GM21528 (cell line): ENCODE results near the gene CCDC70.
"Not testable (repeated sequence)": the region's sequence is repeated elsewhere in the genome, so short reads cannot be mapped to it uniquely, and the experiment has no call there.

Experiments used
- ATAC-seq: cut with Tn5 transposase; IDR thresholded peaks from one replicate; pipeline ENCODE4 v1.9.1; 2021; ENCODE audit warnings: mild to moderate bottlenecking, moderate library complexity; ENCODE audit not compliant: unreplicated experiment, low FRiP score

The CCDC70 gene

GRCh38 chr13:51900471-51900870, 38.7 kb downstream of the CCDC70 start:
- no peak for ATAC-seq

GRCh38 chr13:51902776-51903175, 41.0 kb downstream of the CCDC70 start:
- ATAC-seq = no peak

- ATAC-seq = no peak
These were observed 44.0 kb downstream of the CCDC70 start for GRCh38 chr13:51905787-51906186.

GRCh38 chr13:51906581-51906980, 44.8 kb downstream of the CCDC70 start:
- no peak for ATAC-seq

GRCh38 chr13:51907040-51907732, 45.4 kb downstream of the CCDC70 start:
- no peak for ATAC-seq

GRCh38 chr13:51909265-51909664, 47.5 kb downstream of the CCDC70 start:
- not testable (repeated sequence) for ATAC-seq

GRCh38 chr13:51910508-51910907, 48.7 kb downstream of the CCDC70 start:
- no peak for ATAC-seq

- no peak for ATAC-seq
These were observed 50.3 kb downstream of the CCDC70 start for GRCh38 chr13:51912091-51912490.

- no peak for ATAC-seq
These were observed 50.9 kb downstream of the CCDC70 start for GRCh38 chr13:51912511-51913225.

- no peak for ATAC-seq
These were observed 51.8 kb downstream of the CCDC70 start for GRCh38 chr13:51913421-51914136.

- no peak for ATAC-seq
These were observed 52.3 kb downstream of the CCDC70 start for GRCh38 chr13:51914137-51914493.
